Thyroid gland (tissue), 4 donors: ENCODE data around the gene ZNF550. TPM values are rescaled to one million over a fixed set of nuclear protein-coding genes. Genes with fewer than 3 reads are reported as not detected.

Experiments
- DNase-seq, 2 donors: peaks; one replicate each; pipeline ENCODE4 v3.0.0-alpha.2; 2019
- H3K27ac ChIP-seq, 3 donors: fragments of 200-600 bp; sonication (generic); 1 replicate in 2 of 3; 2 replicates in 1 of 3; pipeline ENCODE4 v1.5.1; 2016 to 2019; ENCODE audit warnings: mild to moderate bottlenecking in 1 of 3, moderate library complexity in 1 of 3
- H3K27me3 ChIP-seq: fragments of 200-600 bp; sonication (generic); one replicate; pipeline ENCODE4 v1.5.1; 2019
- H3K36me3 ChIP-seq, 2 donors: fragments of 200-600 bp; sonication (generic); one replicate each; pipeline ENCODE4 v1.5.1; 2016 to 2019
- H3K4me1 ChIP-seq, 2 donors: fragments of 200-600 bp; sonication (generic); one replicate each; pipeline ENCODE4 v1.5.1; 2017 to 2019
- H3K4me3 ChIP-seq, 3 donors: fragments of 200-600 bp; sonication (generic); replicated peaks in 1 of 3; 1 replicate in 2 of 3; 2 replicates in 1 of 3; pipeline ENCODE4 v1.5.1; 2016; ENCODE audit warnings: mild to moderate bottlenecking in 1 of 3
- H3K9me3 ChIP-seq: fragments of 200-600 bp; sonication (generic); one replicate; pipeline ENCODE4 v1.5.1; 2017
- POLR2A ChIP-seq, 2 donors: fragments of 450-650 bp; IDR thresholded peaks; one replicate each; pipeline ENCODE4 v1.6.1; 2017; ENCODE audit warnings: antibody characterized with exemption in 2 of 2, mild to moderate bottlenecking in 2 of 2, moderate library complexity in 1 of 2
- WGBS, 2 donors: methylation state at CpG; one replicate each; pipeline ENCODE4 v1.1.5; 2017; 5-methylcytosine and 5-hydroxymethylcytosine counted together
- intact Hi-C: fragments of 100-400 bp; cut with DNase I; formaldehyde crosslinking; loops from one replicate; pipeline ENCODE4 v1.15.1; 2023
- total RNA-seq, 4 donors: library from RNA; depleted of rRNA; stranded (reverse); fragments of >200 nt; gene quantifications; one replicate each; pipeline ENCODE4 v1.2.3, GENCODE V29; 2016
- TF ChIP-seq, protein P1 (sequence below), 6 experiments: fragments of 200-600 bp in 3 of 6; fragments of 450-650 bp in 3 of 6; sonication (generic) in 3 of 6; IDR thresholded peaks; one replicate each; pipeline ENCODE4 v1.5.1; 2016 to 2019; ENCODE audit warnings: antibody characterized with exemption in 6 of 6, mild to moderate bottlenecking in 2 of 6, inconsistent platforms in 1 of 6, moderate library complexity in 1 of 6

Gene ZNF550
- total RNA-seq, 4 donors from 2014 or later: 7.1 to 13.5 (median 8.7) TPM

DNA sequence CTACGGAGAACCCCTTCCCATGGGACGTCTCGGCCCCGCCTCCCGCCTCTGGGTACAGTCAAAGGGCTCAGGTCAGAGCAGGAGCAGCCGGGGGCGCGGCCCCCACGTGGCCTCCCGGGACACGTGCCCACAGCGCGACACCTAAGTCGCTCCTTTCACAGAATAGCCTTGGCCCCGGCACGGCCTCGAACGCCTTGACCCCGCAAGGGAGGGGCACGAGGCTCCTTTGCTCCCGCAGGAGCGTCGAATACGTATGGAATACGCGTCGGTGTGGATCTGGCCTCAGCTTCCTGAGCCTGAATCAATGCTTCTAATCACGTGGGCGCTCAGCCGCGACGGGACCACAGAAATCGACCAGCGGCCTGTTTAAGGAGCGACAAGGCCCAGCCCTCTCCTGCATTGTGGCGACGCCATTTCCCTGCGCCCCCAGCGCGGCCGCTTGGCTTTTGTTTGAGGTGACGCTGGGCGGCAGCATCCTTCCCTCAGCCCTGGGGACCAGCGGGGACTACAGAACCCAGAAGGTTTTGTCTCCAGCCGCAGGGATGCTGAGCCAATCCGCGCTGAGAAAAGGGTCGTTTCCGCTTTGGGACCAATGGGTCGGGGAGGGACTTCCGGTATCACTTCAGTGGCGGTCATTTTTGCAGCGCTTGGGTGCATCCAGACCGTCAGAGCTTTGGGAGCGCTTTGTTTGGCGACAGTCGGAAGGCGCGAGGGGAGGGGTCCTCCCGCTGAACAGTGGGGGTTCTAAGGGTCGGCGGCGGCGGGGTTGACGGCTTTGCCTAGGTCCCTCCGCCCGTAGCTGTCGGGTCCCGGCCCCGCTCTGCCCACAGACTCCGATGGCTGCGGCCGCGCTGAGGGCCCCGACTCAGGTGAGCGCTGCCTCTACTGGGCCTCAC lies 24.1 kb upstream of the ZNF550 start, which contains the start of gene ZIK1:
Gene ZIK1 (plus strand): TSS at position 625 of the 896 bp plus-strand sequence. CDS start 212 bp downstream, at position 837.
- TF ChIP-seq POLR2A (IDR thresholded peaks at IDR 0.05): peak in 1 of 2 donors; percentile 51
- TF ChIP-seq, protein P1, sequence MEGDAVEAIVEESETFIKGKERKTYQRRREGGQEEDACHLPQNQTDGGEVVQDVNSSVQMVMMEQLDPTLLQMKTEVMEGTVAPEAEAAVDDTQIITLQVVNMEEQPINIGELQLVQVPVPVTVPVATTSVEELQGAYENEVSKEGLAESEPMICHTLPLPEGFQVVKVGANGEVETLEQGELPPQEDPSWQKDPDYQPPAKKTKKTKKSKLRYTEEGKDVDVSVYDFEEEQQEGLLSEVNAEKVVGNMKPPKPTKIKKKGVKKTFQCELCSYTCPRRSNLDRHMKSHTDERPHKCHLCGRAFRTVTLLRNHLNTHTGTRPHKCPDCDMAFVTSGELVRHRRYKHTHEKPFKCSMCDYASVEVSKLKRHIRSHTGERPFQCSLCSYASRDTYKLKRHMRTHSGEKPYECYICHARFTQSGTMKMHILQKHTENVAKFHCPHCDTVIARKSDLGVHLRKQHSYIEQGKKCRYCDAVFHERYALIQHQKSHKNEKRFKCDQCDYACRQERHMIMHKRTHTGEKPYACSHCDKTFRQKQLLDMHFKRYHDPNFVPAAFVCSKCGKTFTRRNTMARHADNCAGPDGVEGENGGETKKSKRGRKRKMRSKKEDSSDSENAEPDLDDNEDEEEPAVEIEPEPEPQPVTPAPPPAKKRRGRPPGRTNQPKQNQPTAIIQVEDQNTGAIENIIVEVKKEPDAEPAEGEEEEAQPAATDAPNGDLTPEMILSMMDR (IDR thresholded peaks at IDR 0.05): no peak
- no peaks in the 10 kb centered on the region for H3K27me3 ChIP-seq
- H3K4me1 ChIP-seq: peaks cover 13 to 19% of the 10 kb centered on the region in 2 donors
- 2 to 4% methylated on average over 10 to 40 of the region's 76 CpGs for WGBS, 2 donors
- peak within 1 kb of the TSS in 1 of 3 donors; percentile 19 for H3K27ac ChIP-seq
- H3K4me3 ChIP-seq: peak within 1 kb of the TSS; percentile 11 to 72 (median 63)
- H3K9me3 ChIP-seq: no peaks in the 10 kb centered on the region
- H3K36me3 ChIP-seq: peaks cover 0 to 5% of the 10 kb centered on the region in 2 donors
- peak; percentile 94 for DNase-seq
- intact Hi-C loops: no loop called here

DNA sequence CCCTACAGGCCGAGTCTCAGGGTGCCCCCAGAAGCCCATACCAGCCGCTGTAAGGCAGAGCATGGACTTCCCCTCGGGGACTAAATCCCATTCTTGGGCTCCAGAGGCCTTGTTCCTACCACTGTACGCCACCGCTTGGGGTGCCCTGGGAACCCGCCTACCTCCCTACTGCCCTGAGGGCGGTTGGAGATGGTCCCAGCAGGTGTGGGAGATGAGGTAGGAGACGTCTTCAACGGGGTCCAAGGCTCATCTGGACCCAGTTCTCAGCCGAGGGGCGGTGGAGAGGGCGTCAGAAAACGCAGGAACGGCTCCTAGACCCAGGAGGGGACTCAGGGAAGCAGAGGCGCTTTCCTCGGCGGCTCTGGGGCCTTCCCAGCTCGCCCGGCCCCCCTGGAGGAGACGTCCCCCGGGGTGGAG lies 23.4 kb upstream of the ZNF550 start:
- no peak for DNase-seq
- intact Hi-C loops: no loop called here
- WGBS, 2 donors: 33 to 45% methylated on average over 12 to 13 of the region's 21 CpGs
- H3K27me3 ChIP-seq: no peaks in the 10 kb centered on the region
- no peaks in the 10 kb centered on the region for H3K9me3 ChIP-seq
- TF ChIP-seq, protein P1 (IDR thresholded peaks at IDR 0.05): no peak
- TF ChIP-seq POLR2A (IDR thresholded peaks at IDR 0.05): no peak
- H3K36me3 ChIP-seq: no peaks in the 10 kb centered on the region
- H3K4me1 ChIP-seq: peaks cover 14 to 21% of the 10 kb centered on the region in 2 donors
- no peak overlapping the region for H3K27ac ChIP-seq
- peak overlapping the region in 1 of 3 donors; percentile 72 for H3K4me3 ChIP-seq

DNA sequence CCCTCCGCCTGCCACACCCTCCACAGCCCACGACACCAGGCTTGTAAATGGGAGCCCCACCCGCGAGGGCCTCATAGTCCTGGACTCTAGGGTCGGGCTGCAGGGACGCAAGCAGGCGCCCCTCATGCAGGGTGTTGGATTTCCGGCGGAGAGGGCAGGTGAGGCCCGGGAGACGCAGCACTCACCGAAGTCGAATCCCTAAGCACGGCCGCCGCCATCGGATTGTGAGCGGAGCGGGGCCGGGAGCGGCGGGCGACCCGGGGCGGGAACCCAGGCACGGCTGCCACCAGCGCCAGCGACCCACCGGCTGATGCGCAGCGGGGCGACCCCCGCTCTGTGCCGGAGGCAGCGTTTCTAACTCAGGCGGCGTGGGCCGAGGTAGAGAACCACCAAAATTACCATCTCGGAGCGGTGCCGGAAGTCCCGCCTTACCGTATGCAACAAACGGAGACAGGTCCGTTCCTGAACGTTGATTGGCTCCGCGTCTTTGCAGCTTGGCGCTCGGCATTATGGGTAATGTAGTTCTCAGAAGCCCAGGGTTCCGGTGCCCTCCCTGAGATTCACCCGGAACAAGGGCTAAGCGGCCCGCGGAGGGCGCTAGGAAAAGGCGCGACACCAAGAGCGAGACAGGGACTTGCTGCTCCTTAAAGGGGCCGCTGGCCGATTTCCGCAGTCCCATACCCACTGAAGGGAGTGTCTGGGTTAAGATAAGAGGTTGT lies 19.0 kb upstream of the ZNF550 start, which contains the start of gene ZNF416:
Gene ZNF416 (minus strand): TSS at position 425 of the 719 bp plus-strand sequence. CDS start 207 bp downstream, at position 218.
- Histone ChIP-seq H3K9me3 (no peaks in the 10 kb centered on the region), H3K27me3 (no peaks in the 10 kb centered on the region), H3K27ac (peak within 1 kb of the TSS in 2 of 3 donors; percentile 53 to 54), H3K4me3 (peak within 1 kb of the TSS; percentile 70 to 96 (median 86)), H3K36me3 (peaks cover 26 to 31% of the 10 kb centered on the region in 2 donors), H3K4me1 (peaks cover 14 to 15% of the 10 kb centered on the region in 2 donors)
- TF ChIP-seq, protein P1 (IDR thresholded peaks at IDR 0.05): peak in 2 of 6 experiments; percentile 8 to 35
- TF ChIP-seq POLR2A (IDR thresholded peaks at IDR 0.05): peak in 1 of 2 donors; percentile 40
- intact Hi-C loops: no loop called here
- peak; percentile 98 for DNase-seq
- 0 to 1% methylated on average over 19 to 26 of the region's 62 CpGs for WGBS, 2 donors

DNA sequence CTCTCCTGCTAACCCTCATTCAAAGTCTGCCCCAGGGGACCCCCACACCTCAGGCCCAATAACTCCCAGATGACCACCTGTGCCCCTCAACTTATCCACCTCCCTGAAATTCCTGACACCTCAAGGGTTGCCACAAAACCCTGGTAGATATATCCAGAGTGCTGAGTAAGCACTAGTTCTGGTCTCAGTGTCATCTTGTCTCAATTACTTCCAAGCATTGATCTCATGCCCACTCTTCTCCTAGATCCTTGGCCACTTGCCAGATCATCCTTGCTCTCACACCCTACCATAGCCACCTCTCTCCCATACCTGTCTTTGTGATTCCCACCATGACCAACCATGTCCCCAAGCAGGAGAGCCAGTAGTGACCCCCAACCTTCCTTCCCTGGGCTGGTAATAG lies 17.0 kb upstream of the ZNF550 start:
- intact Hi-C loops: no loop called here
- H3K36me3 ChIP-seq: peaks cover 45 to 47% of the 10 kb centered on the region in 2 donors

More for the DNA sequence above, 17.0 kb upstream of the ZNF550 start:
- Histone ChIP-seq H3K9me3 (peaks cover 5% of the 10 kb centered on the region), H3K4me3 (no peak overlapping the region), H3K27me3 (no peaks in the 10 kb centered on the region), H3K27ac (no peak overlapping the region), H3K4me1 (peaks cover 7 to 8% of the 10 kb centered on the region in 2 donors)
- DNase-seq: no peak
- TF ChIP-seq, protein P1 (IDR thresholded peaks at IDR 0.05): no peak
- no peak for TF ChIP-seq POLR2A (IDR thresholded peaks at IDR 0.05)
